ENCODE measurements around the gene ZSCAN29.

The ZSCAN29 gene

GRCh38 chr15:43346305-43346704 lies 24.5 kb downstream of the ZSCAN29 start:
- DNase-seq = no peak

GRCh38 chr15:43330780-43331087 lies 40.1 kb downstream of the ZSCAN29 start:
- no peak for DNase-seq

GRCh38 chr15:43329960-43330779 lies 40.7 kb downstream of the ZSCAN29 start, which contains the start of gene LCMT2:
Gene LCMT2 (minus strand): TSS chr15:43330573. CDS start chr15:43330489, 84 bp downstream.
- peak; percentile 96 for DNase-seq

- DNase-seq = peak; percentile 41
Measured at GRCh38 chr15:43329217-43329959, 41.5 kb downstream of the ZSCAN29 start.

- DNase-seq = no peak
Measured at GRCh38 chr15:43325039-43325684, 45.7 kb downstream of the ZSCAN29 start.

- DNase-seq = no peak
Measured at GRCh38 chr15:43318990-43319771, 51.7 kb downstream of the ZSCAN29 start.

GRCh38 chr15:43317566-43318184 lies 53.2 kb downstream of the ZSCAN29 start:
- no peak for DNase-seq

GRCh38 chr15:43316971-43317346 lies 53.9 kb downstream of the ZSCAN29 start:
- no peak for DNase-seq

- no peak for DNase-seq
Measured at GRCh38 chr15:43316016-43316970, 54.5 kb downstream of the ZSCAN29 start.

- DNase-seq = peak; percentile 19
Measured at GRCh38 chr15:43314171-43314570, 56.7 kb downstream of the ZSCAN29 start.

- DNase-seq = no peak
Measured at GRCh38 chr15:43312378-43312777, 58.5 kb downstream of the ZSCAN29 start.
